Mammary epithelial cell (primary cell): Measurements from ENCODE around the gene LHB.
"Not testable (repeated sequence)": the region's sequence is repeated elsewhere in the genome, so short reads cannot be mapped to it uniquely, and the experiment has no call there.

ENCODE experiments used
- CTCF ChIP-seq, 2 donors: IDR thresholded peaks in 1 of 2; conservative IDR thresholded peaks in 1 of 2; 2 replicates each; pipeline ENCODE4 v1.5.1; 2011 to 2012; ENCODE audit warnings: inconsistent platforms in 2 of 2, low read length in 2 of 2, mild to moderate bottlenecking in 2 of 2, control low read depth in 1 of 2, low read depth in 1 of 2; ENCODE audit not compliant: insufficient read depth in 1 of 2; ENCODE audit errors: extremely low read depth in 1 of 2
- EZH2 ChIP-seq: IDR thresholded peaks from 2 replicates; pipeline ENCODE4 v1.6.1; 2012; ENCODE audit warnings: low read length, inconsistent platforms, borderline replicate concordance

- TF ChIP-seq CTCF (conservative IDR thresholded peaks at IDR 0.05 in 1 of 2, IDR thresholded peaks at IDR 0.05 in 1 of 2; ENCODE audit: extremely low read depth in 1 of 2, insufficient read depth in 1 of 2, low read depth in 1 of 2, low read length in 2 of 2); EZH2: not testable (repeated sequence)
Observed at GRCh38 chr19:49028686-49029085, 11.8 kb upstream of the LHB start.
